Effector memory CD4-positive, alpha-beta T cell (primary cell): ENCODE data around the gene KIAA1671.
"Not testable (repeated sequence)": the region's sequence is repeated elsewhere in the genome, so short reads cannot be mapped to it uniquely, and the experiment has no call there.

ENCODE experiments used
- DNase-seq, 3 donors: peaks; one replicate each; pipeline ENCODE4 v3.0.0-alpha.2; 2020
- H3K27ac ChIP-seq: 2 replicates; pipeline ENCODE4 v1.7.0; 2013; ENCODE audit warnings: mild to moderate bottlenecking, low read length, moderate library complexity; ENCODE audit not compliant: insufficient read depth, poor library complexity, severe bottlenecking
- H3K27me3 ChIP-seq: replicated peaks from 2 replicates; pipeline ENCODE4 v1.7.0; 2013; ENCODE audit warnings: mild to moderate bottlenecking, low read length; ENCODE audit not compliant: insufficient read depth, control insufficient read depth, poor library complexity, severe bottlenecking
- H3K36me3 ChIP-seq: 2 replicates; pipeline ENCODE4 v1.7.0; 2013; ENCODE audit warnings: mild to moderate bottlenecking, low read length, moderate library complexity; ENCODE audit not compliant: control insufficient read depth, insufficient read depth
- H3K4me1 ChIP-seq: 2 replicates; pipeline ENCODE4 v1.7.0; 2013; ENCODE audit warnings: low read length, mild to moderate bottlenecking; ENCODE audit not compliant: control insufficient read depth, insufficient read depth, poor library complexity, severe bottlenecking
- H3K4me3 ChIP-seq: 2 replicates; pipeline ENCODE4 v1.7.0; 2013; ENCODE audit warnings: low read length, low read depth, mild to moderate bottlenecking; ENCODE audit not compliant: insufficient read depth, poor library complexity, severe bottlenecking
- H3K9me3 ChIP-seq: 2 replicates; pipeline ENCODE4 v1.7.0; 2013; ENCODE audit warnings: mild to moderate bottlenecking, low read length, moderate library complexity; ENCODE audit not compliant: control insufficient read depth

Gene KIAA1671

DNA sequence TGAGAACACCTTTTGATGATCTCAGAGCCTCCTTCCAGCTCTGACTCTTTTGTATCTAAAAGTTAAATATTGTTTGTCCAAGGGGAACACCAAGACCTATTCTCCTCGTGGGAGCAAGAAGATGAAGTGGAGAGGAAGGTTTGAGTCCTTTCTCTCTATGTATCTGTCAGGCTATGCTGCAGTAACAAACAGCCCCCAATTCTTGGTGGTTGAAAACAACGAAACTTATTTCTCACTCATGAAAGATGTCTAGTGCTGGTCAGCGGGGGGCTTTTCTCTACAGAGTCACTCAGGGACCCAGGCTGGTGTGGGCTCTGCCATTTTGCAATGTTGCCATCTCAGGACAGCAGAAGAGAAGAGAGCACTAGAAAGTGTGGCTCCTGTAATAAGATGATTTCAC, 260.7 kb downstream of the KIAA1671 start:
- no peak overlapping the region for H3K27ac ChIP-seq
- no peak overlapping the region for H3K4me3 ChIP-seq
- H3K36me3 ChIP-seq: no peaks in the 10 kb centered on the region
- H3K4me1 ChIP-seq: no peaks in the 10 kb centered on the region
- H3K9me3 ChIP-seq: no peaks in the 10 kb centered on the region
- no peak for DNase-seq
- H3K27me3 ChIP-seq: no peaks in the 10 kb centered on the region

DNA sequence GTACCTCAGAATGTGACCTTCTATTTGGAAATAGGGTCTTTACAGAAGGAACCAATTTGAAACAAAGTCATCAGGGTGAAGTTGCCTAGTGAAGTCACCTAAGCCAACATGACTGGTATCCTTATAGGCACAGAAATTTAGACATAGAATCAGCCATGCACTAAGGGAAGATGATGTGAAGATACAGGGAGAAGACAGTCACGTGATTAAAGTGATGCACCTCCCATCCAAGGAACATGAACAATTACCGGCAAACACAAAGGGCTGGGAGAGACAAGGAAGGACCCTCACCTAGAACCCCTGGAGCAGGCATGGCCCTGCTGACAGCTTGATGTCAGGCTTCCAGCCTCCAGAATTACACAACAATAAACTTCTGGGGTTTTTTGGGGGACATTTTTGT, 263.7 kb downstream of the KIAA1671 start:
- Histone ChIP-seq H3K9me3 (no peaks in the 10 kb centered on the region), H3K27me3 (no peaks in the 10 kb centered on the region), H3K36me3 (no peaks in the 10 kb centered on the region), H3K4me3 (no peak overlapping the region), H3K4me1 (no peaks in the 10 kb centered on the region), H3K27ac (no peak overlapping the region)
- DNase-seq: no peak

- no peak for DNase-seq
- Histone ChIP-seq H3K4me1 (no peaks in the 10 kb centered on the region), H3K27ac (no peak within 1 kb of the TSS), H3K4me3 (no peak within 1 kb of the TSS), H3K27me3 (no peaks in the 10 kb centered on the region), H3K36me3 (no peaks in the 10 kb centered on the region), H3K9me3 (no peaks in the 10 kb centered on the region)
These were observed 266.7 kb downstream of the KIAA1671 start, which contains the start of gene CRYBB2 for GRCh38 chr22:25219211-25219689. Gene CRYBB2 (plus strand): TSS chr22:25219639. CDS start chr22:25221430, 1,791 bp downstream.

GRCh38 chr22:25219948-25220442, 267.5 kb downstream of the KIAA1671 start:
- Histone ChIP-seq H3K4me1 (no peaks in the 10 kb centered on the region), H3K27me3 (no peaks in the 10 kb centered on the region), H3K4me3 (no peak overlapping the region), H3K9me3 (no peaks in the 10 kb centered on the region), H3K36me3 (no peaks in the 10 kb centered on the region), H3K27ac (no peak overlapping the region)
- no peak for DNase-seq

GRCh38 chr22:25221790-25222189, 269.3 kb downstream of the KIAA1671 start:
- no peaks in the 10 kb centered on the region for H3K36me3 ChIP-seq
- H3K4me1 ChIP-seq: no peaks in the 10 kb centered on the region
- no peaks in the 10 kb centered on the region for H3K9me3 ChIP-seq
- no peak overlapping the region for H3K4me3 ChIP-seq
- no peak overlapping the region for H3K27ac ChIP-seq
- DNase-seq: no peak
- H3K27me3 ChIP-seq: no peaks in the 10 kb centered on the region

GRCh38 chr22:25223269-25223850, 270.8 kb downstream of the KIAA1671 start:
- Histone ChIP-seq H3K4me1 (no peaks in the 10 kb centered on the region), H3K36me3 (no peaks in the 10 kb centered on the region), H3K4me3 (no peak overlapping the region), H3K27me3 (no peaks in the 10 kb centered on the region), H3K27ac (no peak overlapping the region), H3K9me3 (no peaks in the 10 kb centered on the region)
- DNase-seq: no peak

GRCh38 chr22:25228822-25229221, 276.3 kb downstream of the KIAA1671 start:
- Histone ChIP-seq H3K9me3 (no peaks in the 10 kb centered on the region), H3K27ac (no peak overlapping the region), H3K27me3 (no peaks in the 10 kb centered on the region), H3K4me3 (no peak overlapping the region), H3K4me1 (no peaks in the 10 kb centered on the region), H3K36me3 (no peaks in the 10 kb centered on the region)
- DNase-seq: no peak

- H3K4me1 ChIP-seq, H3K4me3 ChIP-seq, DNase-seq, H3K27me3 ChIP-seq, H3K27ac ChIP-seq, H3K36me3 ChIP-seq, H3K9me3 ChIP-seq: not testable (repeated sequence)
These were observed 278.2 kb downstream of the KIAA1671 start for GRCh38 chr22:25230760-25231159.

DNA sequence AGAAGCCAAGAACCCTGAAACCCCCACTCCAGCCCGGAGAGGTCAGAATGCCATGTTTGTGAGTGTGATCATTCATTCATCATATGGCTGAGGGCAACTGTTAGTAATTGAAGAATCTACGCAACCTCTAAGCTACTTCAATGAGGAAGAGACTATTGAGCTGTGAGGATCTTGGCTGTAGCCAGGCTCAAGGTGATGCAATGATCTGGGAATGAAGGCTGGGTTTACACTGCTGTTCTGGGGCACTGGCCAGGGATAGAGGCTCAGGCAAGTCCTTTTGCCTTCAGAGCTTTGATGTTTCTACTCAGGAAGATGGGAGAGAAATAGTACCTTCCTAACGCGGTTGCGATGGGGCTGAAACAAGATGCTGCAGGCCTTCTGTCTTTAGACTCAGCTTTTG, 279.8 kb downstream of the KIAA1671 start:
- Histone ChIP-seq H3K9me3 (no peaks in the 10 kb centered on the region), H3K27ac (no peak overlapping the region), H3K4me1 (no peaks in the 10 kb centered on the region), H3K27me3 (no peaks in the 10 kb centered on the region), H3K4me3 (no peak overlapping the region), H3K36me3 (no peaks in the 10 kb centered on the region)
- DNase-seq: no peak

GRCh38 chr22:25233706-25234105, 281.2 kb downstream of the KIAA1671 start:
- not testable (repeated sequence) for H3K4me1 ChIP-seq, H3K36me3 ChIP-seq, DNase-seq, H3K9me3 ChIP-seq, H3K27ac ChIP-seq, H3K27me3 ChIP-seq, H3K4me3 ChIP-seq
